ENCODE data around the gene MAFF. TPM values are rescaled to one million over a fixed set of nuclear protein-coding genes. Genes with fewer than 3 reads are reported as not detected.
A peak's percentile ranks its signal among the peaks of the same experiment; 100 is the strongest.

MAFF gene
- total and polyA plus RNA-seq, 9 of the 15 experiments (the other 6 are each of a cell fraction or from before 2014, with no cell fraction given) = 0.51 to 8.0 (median 5.4) TPM

DNA sequence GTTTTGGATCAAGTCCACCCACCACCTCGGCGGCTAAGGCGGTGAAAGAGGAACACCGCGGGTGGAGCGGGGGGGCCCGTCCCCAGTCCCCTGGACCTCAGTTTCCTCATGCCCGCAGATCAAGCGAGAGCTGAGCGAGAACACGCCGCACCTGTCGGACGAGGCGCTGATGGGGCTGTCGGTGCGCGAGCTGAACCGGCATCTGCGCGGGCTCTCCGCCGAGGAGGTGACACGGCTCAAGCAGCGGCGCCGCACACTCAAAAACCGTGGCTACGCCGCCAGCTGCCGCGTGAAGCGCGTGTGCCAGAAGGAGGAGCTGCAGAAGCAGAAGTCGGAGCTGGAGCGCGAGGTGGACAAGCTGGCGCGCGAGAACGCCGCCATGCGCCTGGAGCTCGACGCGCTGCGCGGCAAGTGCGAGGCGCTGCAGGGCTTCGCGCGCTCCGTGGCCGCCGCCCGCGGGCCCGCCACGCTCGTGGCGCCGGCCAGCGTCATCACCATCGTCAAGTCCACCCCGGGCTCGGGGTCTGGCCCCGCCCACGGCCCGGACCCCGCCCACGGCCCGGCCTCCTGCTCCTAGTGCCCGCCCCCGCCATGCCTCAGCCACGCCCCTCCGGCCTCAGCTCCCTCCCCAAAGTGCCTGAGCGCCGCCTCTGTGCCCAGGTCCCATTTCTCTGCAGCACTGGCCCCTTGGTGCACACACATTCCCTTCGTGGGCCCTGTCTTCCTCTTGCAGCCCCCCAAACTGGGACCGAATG is 12.7 kb downstream of the MAFF start (continued):
- peak; percentile 66; the same call in 1 of the 2 replicates for TF ChIP-seq CREB3L1 (IDR thresholded peaks at IDR 0.05; ENCODE audit: borderline replicate concordance, low read depth)
- no peak for TF ChIP-seq ZFP36 (IDR thresholded peaks at IDR 0.05; ENCODE audit: low read depth, low read length, partially characterized antibody)
- TF ChIP-seq ZEB2 (IDR thresholded peaks at IDR 0.05) = no peak
- no peak for TF ChIP-seq U2AF2 (optimal IDR thresholded peaks at IDR 0.05; ENCODE audit: low read depth, low read length)
- TF ChIP-seq CTBP1 (IDR thresholded peaks at IDR 0.05; ENCODE audit: borderline replicate concordance) = peak; percentile 82
- TF ChIP-seq, protein P1, sequence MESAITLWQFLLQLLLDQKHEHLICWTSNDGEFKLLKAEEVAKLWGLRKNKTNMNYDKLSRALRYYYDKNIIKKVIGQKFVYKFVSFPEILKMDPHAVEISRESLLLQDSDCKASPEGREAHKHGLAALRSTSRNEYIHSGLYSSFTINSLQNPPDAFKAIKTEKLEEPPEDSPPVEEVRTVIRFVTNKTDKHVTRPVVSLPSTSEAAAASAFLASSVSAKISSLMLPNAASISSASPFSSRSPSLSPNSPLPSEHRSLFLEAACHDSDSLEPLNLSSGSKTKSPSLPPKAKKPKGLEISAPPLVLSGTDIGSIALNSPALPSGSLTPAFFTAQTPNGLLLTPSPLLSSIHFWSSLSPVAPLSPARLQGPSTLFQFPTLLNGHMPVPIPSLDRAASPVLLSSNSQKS (CRISPR knock-in tag; IDR thresholded peaks at IDR 0.05) = no peak
- peak; percentile 22 to 69 (median 61) for TF ChIP-seq YY1 (IDR thresholded peaks at IDR 0.05; ENCODE audit: borderline replicate concordance in 1 of 3, control insufficient read depth in 1 of 3, extremely low read depth in 1 of 3, insufficient read depth in 3 of 3, insufficient read length in 1 of 3, insufficient replicate concordance in 2 of 3, low read depth in 1 of 3, low read length in 2 of 3)
- no peak for TF ChIP-seq STAG1 (CRISPR knock-in tag; IDR thresholded peaks at IDR 0.05; ENCODE audit: borderline replicate concordance)
- TF ChIP-seq ZNF655 (CRISPR knock-in tag; IDR thresholded peaks at IDR 0.05) = no peak
- TF ChIP-seq RAD21 (CRISPR knock-in tag; conservative IDR thresholded peaks at IDR 0.05 in 1 of 2, IDR thresholded peaks at IDR 0.05 in 1 of 2) = peak in 1 of 2 experiments; percentile 50; a peak in 3 of 4 replicates
- TF ChIP-seq ZNF639 (CRISPR knock-in tag; conservative IDR thresholded peaks at IDR 0.05 in 1 of 2, IDR thresholded peaks at IDR 0.05 in 1 of 2) = peak in 1 of 2 experiments; percentile 40; a peak in 1 of 4 replicates
- 0 out of 2 replicates have a peak, but pooled peaks have one; percentile 19 for TF ChIP-seq SP1 (CRISPR knock-in tag; IDR thresholded peaks at IDR 0.05)
- TF ChIP-seq THRAP3 (IDR thresholded peaks at IDR 0.05; ENCODE audit: borderline replicate concordance) = no peak
- TF ChIP-seq ZFP1 (CRISPR knock-in tag; IDR thresholded peaks at IDR 0.05) = no peak
- peak; percentile 87; the same call in 1 of the 2 replicates for TF ChIP-seq ERF (CRISPR knock-in tag; IDR thresholded peaks at IDR 0.05)
- TF ChIP-seq, protein P2, sequence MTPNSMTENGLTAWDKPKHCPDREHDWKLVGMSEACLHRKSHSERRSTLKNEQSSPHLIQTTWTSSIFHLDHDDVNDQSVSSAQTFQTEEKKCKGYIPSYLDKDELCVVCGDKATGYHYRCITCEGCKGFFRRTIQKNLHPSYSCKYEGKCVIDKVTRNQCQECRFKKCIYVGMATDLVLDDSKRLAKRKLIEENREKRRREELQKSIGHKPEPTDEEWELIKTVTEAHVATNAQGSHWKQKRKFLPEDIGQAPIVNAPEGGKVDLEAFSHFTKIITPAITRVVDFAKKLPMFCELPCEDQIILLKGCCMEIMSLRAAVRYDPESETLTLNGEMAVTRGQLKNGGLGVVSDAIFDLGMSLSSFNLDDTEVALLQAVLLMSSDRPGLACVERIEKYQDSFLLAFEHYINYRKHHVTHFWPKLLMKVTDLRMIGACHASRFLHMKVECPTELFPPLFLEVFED (CRISPR knock-in tag; conservative IDR thresholded peaks at IDR 0.05) = no peak
